Measurements from ENCODE around the gene CDH24. TPM values are rescaled to one million over a fixed set of nuclear protein-coding genes. Genes with fewer than 3 reads are reported as not detected.

CDH24 gene
- total and polyA plus RNA-seq, 2 of the 4 experiments (the other 2 are of a cell fraction), result 3.9 to 24.4 TPM

- Histone ChIP-seq H4K8ac (ENCODE audit: low read depth in 2 of 2, low read length in 2 of 2) (no peak overlapping the region), H2BK5ac (ENCODE audit: low read depth, low read length, poor library complexity, severe bottlenecking) (no peak overlapping the region), H3K56ac (ENCODE audit: extremely low read depth, insufficient read depth, low read length) (no peak overlapping the region), H3K9ac (ENCODE audit: low read depth, low read length) (no peak overlapping the region), H2AFZ (replicated peaks; ENCODE audit: low read length, poor library complexity) (no peak overlapping the region), H3K79me1 (ENCODE audit: low read depth in 1 of 2, low read length in 2 of 2) (no peaks in the 10 kb centered on the region; a peak in 1 of 4 replicates), H2BK15ac (ENCODE audit: low read depth, low read length) (no peak overlapping the region), H2AK9ac (replicated peaks; ENCODE audit: low read depth, low read length, poor library complexity) (no peak overlapping the region), H3K4me1 (ENCODE audit: control insufficient read depth, insufficient read depth, low read length) (peaks cover 2% of the 10 kb centered on the region; the same call in 1 of the 2 replicates), H3K36me3 (ENCODE audit: control insufficient read depth, insufficient read depth, low read length) (no peaks in the 10 kb centered on the region), H4K20me1 (ENCODE audit: insufficient read depth, low read length) (no peaks in the 10 kb centered on the region), H3K27me3 (ENCODE audit: control insufficient read depth, insufficient read depth, low read length) (no peaks in the 10 kb centered on the region), H3K4ac (ENCODE audit: low read depth, low read length) (no peak overlapping the region), H3K23ac (ENCODE audit: low read depth, low read length) (no peak overlapping the region), H3K27ac (ENCODE audit: insufficient read depth, low read length) (no peak overlapping the region), H3K9me1 (ENCODE audit: insufficient read depth, low read length) (0 out of 2 replicates have a peak, but pooled peaks cover 3% of the 10 kb centered on the region), H3K9me3 (ENCODE audit: control insufficient read depth, insufficient read depth, low read length) (no peaks in the 10 kb centered on the region), H3K4me3 (ENCODE audit: insufficient read depth, low read depth, low read length) (no peak overlapping the region), H3K4me2 (ENCODE audit: low read depth, low read length) (no peak overlapping the region), H2BK120ac (ENCODE audit: low read depth, low read length) (no peak overlapping the region), H3K14ac (replicated peaks; ENCODE audit: low read depth, low read length) (no peak overlapping the region), H4K91ac (ENCODE audit: insufficient read depth, low read depth, low read length) (no peak overlapping the region), H2AK5ac (ENCODE audit: low read depth, low read length) (no peak overlapping the region), H3K18ac (ENCODE audit: low read depth, low read length) (no peak overlapping the region), H2BK20ac (ENCODE audit: low read depth, low read length) (no peak overlapping the region), H4K5ac (ENCODE audit: low read depth, low read length) (no peak overlapping the region)
- no peak for DNase-seq
- ATAC-seq (ENCODE audit: low read depth), result no peak
- no TSS peak for BruUV-seq (replicated peaks)
- in situ Hi-C loops (cut with MboI; ENCODE audit: low sequenced_read_pairs), result no loop called here
- intact Hi-C loops (cut with micrococcal nuclease), result no loop called here
- dilution Hi-C loops (cut with HindIII; ENCODE audit: low sequenced_read_pairs, unreplicated experiment), result no loop called here
- CTCF ChIA-PET, result no interaction called here
- TF ChIP-seq FOS (IDR thresholded peaks at IDR 0.05; ENCODE audit: low read depth, low read length) (no peak), POLR2A (IDR thresholded peaks at IDR 0.05; ENCODE audit: low read depth, low read length) (no peak), CEBPB (IDR thresholded peaks at IDR 0.05; ENCODE audit: low read depth, low read length) (no peak), ELK1 (IDR thresholded peaks at IDR 0.05; ENCODE audit: borderline replicate concordance, low read depth, low read length) (no peak), CHD1 (IDR thresholded peaks at IDR 0.05; ENCODE audit: low read depth, low read length) (no peak), MAZ (IDR thresholded peaks at IDR 0.05; ENCODE audit: borderline replicate concordance, low read depth, low read length) (no peak), NFE2L2 (IDR thresholded peaks at IDR 0.05; ENCODE audit: low read depth, low read length) (no peak), MXI1 (IDR thresholded peaks at IDR 0.05; ENCODE audit: borderline replicate concordance, low read depth, low read length) (no peak), BHLHE40 (IDR thresholded peaks at IDR 0.05; ENCODE audit: low read depth, low read length) (no peak)
- TF ChIP-seq, protein P1, sequence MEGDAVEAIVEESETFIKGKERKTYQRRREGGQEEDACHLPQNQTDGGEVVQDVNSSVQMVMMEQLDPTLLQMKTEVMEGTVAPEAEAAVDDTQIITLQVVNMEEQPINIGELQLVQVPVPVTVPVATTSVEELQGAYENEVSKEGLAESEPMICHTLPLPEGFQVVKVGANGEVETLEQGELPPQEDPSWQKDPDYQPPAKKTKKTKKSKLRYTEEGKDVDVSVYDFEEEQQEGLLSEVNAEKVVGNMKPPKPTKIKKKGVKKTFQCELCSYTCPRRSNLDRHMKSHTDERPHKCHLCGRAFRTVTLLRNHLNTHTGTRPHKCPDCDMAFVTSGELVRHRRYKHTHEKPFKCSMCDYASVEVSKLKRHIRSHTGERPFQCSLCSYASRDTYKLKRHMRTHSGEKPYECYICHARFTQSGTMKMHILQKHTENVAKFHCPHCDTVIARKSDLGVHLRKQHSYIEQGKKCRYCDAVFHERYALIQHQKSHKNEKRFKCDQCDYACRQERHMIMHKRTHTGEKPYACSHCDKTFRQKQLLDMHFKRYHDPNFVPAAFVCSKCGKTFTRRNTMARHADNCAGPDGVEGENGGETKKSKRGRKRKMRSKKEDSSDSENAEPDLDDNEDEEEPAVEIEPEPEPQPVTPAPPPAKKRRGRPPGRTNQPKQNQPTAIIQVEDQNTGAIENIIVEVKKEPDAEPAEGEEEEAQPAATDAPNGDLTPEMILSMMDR (conservative IDR thresholded peaks at IDR 0.05; ENCODE audit: low read depth, low read length), result no peak
- TF ChIP-seq, protein P2, sequence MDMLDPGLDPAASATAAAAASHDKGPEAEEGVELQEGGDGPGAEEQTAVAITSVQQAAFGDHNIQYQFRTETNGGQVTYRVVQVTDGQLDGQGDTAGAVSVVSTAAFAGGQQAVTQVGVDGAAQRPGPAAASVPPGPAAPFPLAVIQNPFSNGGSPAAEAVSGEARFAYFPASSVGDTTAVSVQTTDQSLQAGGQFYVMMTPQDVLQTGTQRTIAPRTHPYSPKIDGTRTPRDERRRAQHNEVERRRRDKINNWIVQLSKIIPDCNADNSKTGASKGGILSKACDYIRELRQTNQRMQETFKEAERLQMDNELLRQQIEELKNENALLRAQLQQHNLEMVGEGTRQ (IDR thresholded peaks at IDR 0.05; ENCODE audit: low read depth, low read length), result no peak
- WGBS, 2 experiments (ENCODE audit: extremely low coverage in 2 of 2, insufficient read length in 1 of 2), result 63% methylated on average over 3 of the region's 6 CpGs; no CpG with 5 or more reads in 1 of the 2 experiments
- POLR2A ChIA-PET (ENCODE audit: unreplicated experiment), result no interaction called here
Measured at GRCh38 chr14:23013054-23013748, 44.1 kb downstream of the CDH24 start.

All from IMR-90 (cell line).